ENCODE results near the gene MTMR10.

The MTMR10 gene

GRCh38 chr15:30940359-30940758, 51.1 kb downstream of the MTMR10 start:
- Histone ChIP-seq H3K27ac (replicated peaks) (no peak overlapping the region), H3K4me3 (replicated peaks; ENCODE audit: insufficient read depth, low read length) (no peak overlapping the region), H3K27me3 (ENCODE audit: insufficient read depth, poor library complexity, severe bottlenecking) (no peaks in the 10 kb centered on the region)
- DNase-seq (ENCODE audit: low read depth in 1 of 2, low spot score in 1 of 2) = no peak
- no peak for TF ChIP-seq SPI1 (IDR thresholded peaks at IDR 0.05; ENCODE audit: borderline replicate concordance, low read depth)
- no peak for TF ChIP-seq CTCF (IDR thresholded peaks at IDR 0.05; ENCODE audit: insufficient read depth, low read length)
- TF ChIP-seq POLR2AphosphoS5 (IDR thresholded peaks at IDR 0.05; ENCODE audit: low read depth) = no peak
- TF ChIP-seq, protein P1, sequence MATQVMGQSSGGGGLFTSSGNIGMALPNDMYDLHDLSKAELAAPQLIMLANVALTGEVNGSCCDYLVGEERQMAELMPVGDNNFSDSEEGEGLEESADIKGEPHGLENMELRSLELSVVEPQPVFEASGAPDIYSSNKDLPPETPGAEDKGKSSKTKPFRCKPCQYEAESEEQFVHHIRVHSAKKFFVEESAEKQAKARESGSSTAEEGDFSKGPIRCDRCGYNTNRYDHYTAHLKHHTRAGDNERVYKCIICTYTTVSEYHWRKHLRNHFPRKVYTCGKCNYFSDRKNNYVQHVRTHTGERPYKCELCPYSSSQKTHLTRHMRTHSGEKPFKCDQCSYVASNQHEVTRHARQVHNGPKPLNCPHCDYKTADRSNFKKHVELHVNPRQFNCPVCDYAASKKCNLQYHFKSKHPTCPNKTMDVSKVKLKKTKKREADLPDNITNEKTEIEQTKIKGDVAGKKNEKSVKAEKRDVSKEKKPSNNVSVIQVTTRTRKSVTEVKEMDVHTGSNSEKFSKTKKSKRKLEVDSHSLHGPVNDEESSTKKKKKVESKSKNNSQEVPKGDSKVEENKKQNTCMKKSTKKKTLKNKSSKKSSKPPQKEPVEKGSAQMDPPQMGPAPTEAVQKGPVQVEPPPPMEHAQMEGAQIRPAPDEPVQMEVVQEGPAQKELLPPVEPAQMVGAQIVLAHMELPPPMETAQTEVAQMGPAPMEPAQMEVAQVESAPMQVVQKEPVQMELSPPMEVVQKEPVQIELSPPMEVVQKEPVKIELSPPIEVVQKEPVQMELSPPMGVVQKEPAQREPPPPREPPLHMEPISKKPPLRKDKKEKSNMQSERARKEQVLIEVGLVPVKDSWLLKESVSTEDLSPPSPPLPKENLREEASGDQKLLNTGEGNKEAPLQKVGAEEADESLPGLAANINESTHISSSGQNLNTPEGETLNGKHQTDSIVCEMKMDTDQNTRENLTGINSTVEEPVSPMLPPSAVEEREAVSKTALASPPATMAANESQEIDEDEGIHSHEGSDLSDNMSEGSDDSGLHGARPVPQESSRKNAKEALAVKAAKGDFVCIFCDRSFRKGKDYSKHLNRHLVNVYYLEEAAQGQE (IDR thresholded peaks at IDR 0.05; ENCODE audit: insufficient replicate concordance, low read depth) = no peak
- no peak for TF ChIP-seq GABPA (IDR thresholded peaks at IDR 0.05; ENCODE audit: low read depth)

DNA sequence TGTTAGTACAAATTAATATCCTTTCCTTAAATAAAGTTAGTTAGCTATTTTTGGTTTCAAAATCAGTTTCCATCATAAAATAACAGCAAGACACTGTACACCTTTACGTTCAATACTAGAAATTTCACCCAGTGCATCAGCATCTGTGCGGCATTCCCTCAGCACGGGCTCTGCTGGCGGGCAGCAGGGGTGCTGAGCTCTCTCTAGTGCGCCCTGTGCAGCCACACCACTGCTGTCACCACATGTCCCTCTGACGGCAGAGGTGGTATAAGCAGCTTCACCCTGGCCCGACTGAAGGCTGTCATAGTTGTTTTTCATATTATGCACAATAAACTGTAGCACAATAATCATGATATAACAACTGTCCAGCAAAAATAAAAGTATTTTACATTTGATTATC, 52.3 kb downstream of the MTMR10 start:
- DNase-seq (ENCODE audit: low read depth in 1 of 2, low spot score in 1 of 2) = no peak
- no peaks in the 10 kb centered on the region for H3K27me3 ChIP-seq (ENCODE audit: insufficient read depth, poor library complexity, severe bottlenecking)
- H3K27ac ChIP-seq (replicated peaks) = no peak overlapping the region
- no peak overlapping the region for H3K4me3 ChIP-seq (replicated peaks; ENCODE audit: insufficient read depth, low read length)
- TF ChIP-seq POLR2AphosphoS5 (IDR thresholded peaks at IDR 0.05; ENCODE audit: low read depth) = no peak
- TF ChIP-seq CTCF (IDR thresholded peaks at IDR 0.05; ENCODE audit: insufficient read depth, low read length) = no peak
- no peak for TF ChIP-seq GABPA (IDR thresholded peaks at IDR 0.05; ENCODE audit: low read depth)
- no peak for TF ChIP-seq SPI1 (IDR thresholded peaks at IDR 0.05; ENCODE audit: borderline replicate concordance, low read depth)
- TF ChIP-seq, protein P1 (IDR thresholded peaks at IDR 0.05; ENCODE audit: insufficient replicate concordance, low read depth) = no peak

GRCh38 chr15:30933293-30933692, 58.1 kb downstream of the MTMR10 start:
- TF ChIP-seq POLR2AphosphoS5 (IDR thresholded peaks at IDR 0.05; ENCODE audit: low read depth) (no peak), GABPA (IDR thresholded peaks at IDR 0.05; ENCODE audit: low read depth) (no peak), SPI1 (IDR thresholded peaks at IDR 0.05; ENCODE audit: borderline replicate concordance, low read depth) (no peak)
- TF ChIP-seq, protein P1 (IDR thresholded peaks at IDR 0.05; ENCODE audit: insufficient replicate concordance, low read depth) = no peak
- no peak for DNase-seq (ENCODE audit: low read depth in 1 of 2, low spot score in 1 of 2)
- no peak overlapping the region for H3K27ac ChIP-seq (replicated peaks)
- no peak overlapping the region for H3K4me3 ChIP-seq (replicated peaks; ENCODE audit: insufficient read depth, low read length)
- no peaks in the 10 kb centered on the region for H3K27me3 ChIP-seq (ENCODE audit: insufficient read depth, poor library complexity, severe bottlenecking)

Measured in HL-60 (cell line).